Prostate gland (tissue), 2 donors: ENCODE results near the gene TMX2. TPM values are rescaled to one million over a fixed set of nuclear protein-coding genes. Genes with fewer than 3 reads are reported as not detected.
A peak's percentile ranks its signal among the peaks of the same experiment; 100 is the strongest.
"Not testable (repeated sequence)": the region's sequence is repeated elsewhere in the genome, so short reads cannot be mapped to it uniquely, and the experiment has no call there.

Source experiments
- DNase-seq: peaks from one replicate; pipeline ENCODE4 v3.0.0-alpha.2; 2019; ENCODE audit warnings: low spot score
- H3K27ac ChIP-seq, 2 donors: fragments of 200-600 bp; sonication (generic); 2 replicates each; pipeline ENCODE4 v1.5.1; 2017 to 2019
- H3K27me3 ChIP-seq: fragments of 200-600 bp; sonication (generic); replicated peaks from 2 replicates; pipeline ENCODE4 v1.5.1; 2019; ENCODE audit not compliant: insufficient read depth
- H3K36me3 ChIP-seq, 2 donors: fragments of 200-600 bp; sonication (generic); 1 replicate in 1 of 2; 2 replicates in 1 of 2; pipeline versions ENCODE4 v1.5.1 to v1.8.1; 2017 to 2019
- H3K4me1 ChIP-seq: fragments of 200-600 bp; sonication (generic); replicated peaks from 2 replicates; pipeline ENCODE4 v1.5.1; 2019
- H3K4me3 ChIP-seq, 2 donors: fragments of 200-600 bp; sonication (generic); 2 replicates each; pipeline ENCODE4 v1.5.1; 2017 to 2019
- H3K9me3 ChIP-seq: fragments of 200-600 bp; sonication (generic); 2 replicates; pipeline ENCODE4 v1.5.1; 2017
- CTCF ChIP-seq, 4 experiments: fragments of 200-600 bp in 2 of 4; fragments of 450-650 bp in 2 of 4; sonication (generic) in 2 of 4; IDR thresholded peaks; 1 replicate in 3 of 4; 2 replicates in 1 of 4; pipeline ENCODE4 v1.5.1; 2016 to 2019; ENCODE audit warnings: antibody characterized with exemption in 4 of 4, mild to moderate bottlenecking in 2 of 4, moderate library complexity in 2 of 4
- POLR2A ChIP-seq: fragments of 450-650 bp; IDR thresholded peaks from one replicate; pipeline ENCODE4 v1.6.1; 2016; ENCODE audit warnings: antibody characterized with exemption, mild to moderate bottlenecking
- POLR2AphosphoS5 ChIP-seq: sonication (generic); formaldehyde crosslinking; IDR thresholded peaks from one replicate; pipeline ENCODE4 v1.6.1; 2017; ENCODE audit warnings: antibody characterized with exemption
- WGBS: methylation state at CpG from one replicate; pipeline ENCODE4 v1.1.5; 2018; 5-methylcytosine and 5-hydroxymethylcytosine counted together
- intact Hi-C: fragments of 100-400 bp; cut with DNase I; formaldehyde crosslinking; loops from one replicate; pipeline ENCODE4 v1.14.2; 2022
- total RNA-seq, 2 donors: library from RNA; depleted of rRNA; stranded (reverse); fragments of >200 nt; gene quantifications; one replicate each; pipeline ENCODE4 v1.1.0, GENCODE V29; 2016

The TMX2 gene
- total RNA-seq, 2 donors from 2014 or later = 80.8 to 84.4 TPM

GRCh38 chr11:57709802-57710367 is 2.5 kb upstream of the TMX2 start:
- no peaks in the 10 kb centered on the region for H3K27me3 ChIP-seq
- DNase-seq = no peak
- 92% methylated on average over 5 of the region's 5 CpGs for WGBS
- H3K4me3 ChIP-seq = no peak overlapping the region
- H3K9me3 ChIP-seq = no peaks in the 10 kb centered on the region
- H3K27ac ChIP-seq = no peak overlapping the region
- peaks cover 2% of the 10 kb centered on the region for H3K4me1 ChIP-seq
- no peaks in the 10 kb centered on the region for H3K36me3 ChIP-seq
- TF ChIP-seq POLR2A (no peak), POLR2AphosphoS5 (no peak), CTCF (IDR thresholded peaks at IDR 0.05) (no peak)
- intact Hi-C loops = loop anchor here (5.0 kb wide), 1 partner anchor 43 kb away; the partner anchor contains the start of gene ZDHHC5

- intact Hi-C loops = loop anchor here (2.0 to 5.0 kb wide), 2 partner anchors 29 to 44 kb away; partner anchors contain the start of genes SELENOH and ZDHHC5
- no peaks in the 10 kb centered on the region for H3K9me3 ChIP-seq
- peak within 1 kb of the TSS; percentile 89 to 93 for H3K27ac ChIP-seq
- no peaks in the 10 kb centered on the region for H3K36me3 ChIP-seq
- peak within 1 kb of the TSS; percentile 81 to 96 for H3K4me3 ChIP-seq
- peak; percentile 89 for DNase-seq
- peaks cover 2% of the 10 kb centered on the region for H3K4me1 ChIP-seq
- peak; percentile 46 for TF ChIP-seq POLR2A
- peak in 2 of 4 experiments; percentile 15 to 24 for TF ChIP-seq CTCF (IDR thresholded peaks at IDR 0.05)
- TF ChIP-seq POLR2AphosphoS5 = no peak
- H3K27me3 ChIP-seq = no peaks in the 10 kb centered on the region
- 4% methylated on average over 50 of the region's 51 CpGs for WGBS
Measured at GRCh38 chr11:57711414-57712255, 758 bp upstream of the TMX2 start, which contains the start of gene MED19. Gene MED19, minus strand, starts transcription at chr11:57712215. Its CDS starts 36 bp downstream, at chr11:57712179.

GRCh38 chr11:57713835-57714234 is 1.4 kb downstream of the TMX2 start:
- Histone ChIP-seq H3K36me3 (no peaks in the 10 kb centered on the region), H3K4me3 (peak overlapping the region; percentile 81 to 96), H3K27me3 (no peaks in the 10 kb centered on the region), H3K9me3 (no peaks in the 10 kb centered on the region), H3K27ac (no peak overlapping the region), H3K4me1 (peaks cover 2% of the 10 kb centered on the region)
- 92% methylated on average over 2 of the region's 2 CpGs for WGBS
- TF ChIP-seq POLR2AphosphoS5 (no peak), POLR2A (no peak), CTCF (IDR thresholded peaks at IDR 0.05) (no peak)
- DNase-seq = no peak
- intact Hi-C loops = loop anchor here (2.0 to 5.0 kb wide), 2 partner anchors 27 to 47 kb away; partner anchors contain the start of genes SELENOH and ZDHHC5

- H3K36me3 ChIP-seq, H3K27me3 ChIP-seq, H3K9me3 ChIP-seq, H3K27ac ChIP-seq, H3K4me1 ChIP-seq, intact Hi-C loops, H3K4me3 ChIP-seq, DNase-seq: not testable (repeated sequence)
- WGBS = 97% methylated on average over 26 of the region's 34 CpGs
Measured at GRCh38 chr11:57716726-57717125, 4.3 kb downstream of the TMX2 start.

GRCh38 chr11:57727185-57727584 is 14.8 kb downstream of the TMX2 start:
- Histone ChIP-seq H3K4me3 (no peak overlapping the region), H3K4me1 (no peaks in the 10 kb centered on the region), H3K9me3 (no peaks in the 10 kb centered on the region), H3K27me3 (no peaks in the 10 kb centered on the region), H3K27ac (no peak overlapping the region), H3K36me3 (no peaks in the 10 kb centered on the region)
- TF ChIP-seq POLR2A (no peak), POLR2AphosphoS5 (no peak), CTCF (IDR thresholded peaks at IDR 0.05) (no peak)
- 35% methylated on average over 2 of the region's 2 CpGs for WGBS
- intact Hi-C loops = no loop called here
- DNase-seq = no peak
